MCF 10A (cell line): Measurements from ENCODE around the gene MEGF10. TPM values are rescaled to one million over a fixed set of nuclear protein-coding genes. Genes with fewer than 3 reads are reported as not detected.
"Not testable (repeated sequence)": the region's sequence is repeated elsewhere in the genome, so short reads cannot be mapped to it uniquely, and the experiment has no call there.

ENCODE experiments used
- BruUV-seq: library from RNA; stranded (reverse); fragments of 400-500 nt; replicated peaks from 2 replicates; lab custom pipeline; 2021; lab: Mats Ljungman, UMichigan
- CTCF ChIA-PET: fragments of 300-600 bp; sonication (Branson Sonifier 250); formaldehyde crosslinking; extraction: SDS; loops from one replicate; lab custom pipeline; 2021; ENCODE audit warnings: antibody characterized with exemption, inconsistent platforms; lab: Yijun Ruan, JAX
- POLR2A ChIA-PET: fragments of 300-600, 350-650 bp; sonication (Branson Sonifier 250); formaldehyde crosslinking; extraction: SDS; loops from one replicate; lab custom pipeline; 2020; ENCODE audit warnings: antibody characterized with exemption, inconsistent platforms; lab: Yijun Ruan, JAX
- DNase-seq: peaks from one replicate; pipeline ENCODE4 v3.0.0-alpha.2; 2018; ENCODE audit not compliant: unreplicated experiment
- H3K27ac Mint-ChIP-seq: one replicate; pipeline ENCODE4 v1.8.0; 2022; ENCODE audit warnings: mild to moderate bottlenecking, low read depth, mixed read lengths; ENCODE audit not compliant: unreplicated experiment
- H3K27me3 Mint-ChIP-seq: one replicate; pipeline ENCODE4 v1.8.0; 2022; ENCODE audit warnings: mixed read lengths; ENCODE audit not compliant: insufficient read depth, unreplicated experiment
- H3K36me3 Mint-ChIP-seq: one replicate; pipeline ENCODE4 v1.8.0; 2022; ENCODE audit warnings: mild to moderate bottlenecking, moderate library complexity, mixed read lengths; ENCODE audit not compliant: insufficient read depth, unreplicated experiment
- H3K4me1 Mint-ChIP-seq: one replicate; pipeline ENCODE4 v1.8.0; 2022; ENCODE audit warnings: mixed read lengths; ENCODE audit not compliant: insufficient read depth, unreplicated experiment
- H3K4me3 Mint-ChIP-seq: one replicate; pipeline ENCODE4 v1.8.0; 2022; ENCODE audit warnings: mild to moderate bottlenecking, moderate library complexity, mixed read lengths; ENCODE audit not compliant: unreplicated experiment
- H3K9me3 Mint-ChIP-seq: one replicate; pipeline ENCODE4 v1.8.0; 2022; ENCODE audit warnings: mixed read lengths; ENCODE audit not compliant: unreplicated experiment
- intact Hi-C: fragments of 100-400 bp; cut with micrococcal nuclease; formaldehyde crosslinking; loops from 2 replicates; pipeline ENCODE4 v1.14.1; 2022
- total RNA-seq: library from RNA; stranded (reverse); gene quantifications from 2 replicates; pipeline ENCODE4 v1.2.3, GENCODE V29; 2022
- TF ChIP-seq, protein P1 (sequence below): fragments of 200-600 bp; IDR thresholded peaks from one replicate; pipeline ENCODE4 v1.8.0; 2022; ENCODE audit warnings: antibody characterized with exemption, mild to moderate bottlenecking; ENCODE audit not compliant: unreplicated experiment

MEGF10 gene
- total RNA-seq, 1 experiment from 2014 or later = not detected

DNA sequence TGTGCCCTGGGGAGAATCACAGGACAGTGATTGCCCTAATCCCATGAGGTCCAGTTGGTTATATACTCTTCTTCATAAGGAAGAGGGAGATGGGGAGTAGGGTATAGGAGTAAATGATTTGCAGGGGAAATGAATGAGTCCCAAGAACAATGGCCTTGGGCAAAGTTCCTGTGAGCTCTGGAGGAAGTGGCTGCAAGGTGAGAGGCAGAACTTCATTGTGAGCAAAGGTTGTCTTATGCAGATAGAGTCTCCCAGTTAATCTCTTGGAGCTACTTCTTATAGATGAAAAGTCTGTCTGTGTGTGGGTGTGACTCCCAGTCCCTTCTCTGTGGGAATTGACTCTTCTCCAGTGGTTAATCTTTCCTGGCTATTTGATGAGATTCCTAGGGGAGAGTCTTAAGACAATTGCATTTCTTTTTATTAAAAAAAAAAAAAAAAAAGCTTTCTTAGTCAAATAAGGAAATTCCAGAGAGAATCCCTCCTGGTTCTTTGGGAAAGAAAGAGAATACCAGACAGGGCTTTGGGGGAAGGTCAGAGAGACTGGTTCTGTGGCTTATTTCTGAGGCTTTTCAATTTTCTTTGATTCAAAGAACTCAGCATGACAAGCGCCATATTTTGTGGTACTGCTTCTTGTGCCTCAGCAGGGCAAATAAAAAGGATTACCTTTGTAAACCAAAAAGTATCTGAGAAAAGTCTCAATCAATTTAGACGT, 33.6 kb upstream of the MEGF10 start:
- CTCF ChIA-PET = no interaction called here
- intact Hi-C loops = no loop called here

DNA sequence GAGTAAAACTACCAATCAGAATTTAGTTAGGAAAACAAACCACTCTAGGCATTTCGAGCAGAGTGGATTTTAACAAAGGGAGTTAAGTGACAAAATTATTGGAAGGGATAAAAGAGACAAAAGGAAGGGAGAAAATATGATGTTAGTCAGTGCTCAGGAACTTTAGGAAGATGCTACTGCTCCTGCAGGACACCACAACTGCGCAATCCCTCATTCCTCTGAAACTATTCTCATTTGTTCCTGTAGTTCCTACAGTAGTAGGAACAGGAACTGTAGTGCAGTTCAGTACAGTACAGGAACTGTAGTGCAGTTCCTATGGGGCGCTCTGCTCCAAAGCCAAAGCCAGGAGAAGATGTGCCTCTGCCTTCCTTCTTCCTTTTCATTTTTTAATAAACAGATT, 29.9 kb upstream of the MEGF10 start:
- no peak overlapping the region for H3K4me3 Mint-ChIP-seq
- ChIA-PET CTCF (no interaction called here), POLR2A (no interaction called here)
- H3K4me1 Mint-ChIP-seq = no peaks in the 10 kb centered on the region
- no peaks in the 10 kb centered on the region for H3K27me3 Mint-ChIP-seq
- BruUV-seq = no TSS peak
- no peaks in the 10 kb centered on the region for H3K9me3 Mint-ChIP-seq
- H3K36me3 Mint-ChIP-seq = no peaks in the 10 kb centered on the region
- TF ChIP-seq, protein P1, sequence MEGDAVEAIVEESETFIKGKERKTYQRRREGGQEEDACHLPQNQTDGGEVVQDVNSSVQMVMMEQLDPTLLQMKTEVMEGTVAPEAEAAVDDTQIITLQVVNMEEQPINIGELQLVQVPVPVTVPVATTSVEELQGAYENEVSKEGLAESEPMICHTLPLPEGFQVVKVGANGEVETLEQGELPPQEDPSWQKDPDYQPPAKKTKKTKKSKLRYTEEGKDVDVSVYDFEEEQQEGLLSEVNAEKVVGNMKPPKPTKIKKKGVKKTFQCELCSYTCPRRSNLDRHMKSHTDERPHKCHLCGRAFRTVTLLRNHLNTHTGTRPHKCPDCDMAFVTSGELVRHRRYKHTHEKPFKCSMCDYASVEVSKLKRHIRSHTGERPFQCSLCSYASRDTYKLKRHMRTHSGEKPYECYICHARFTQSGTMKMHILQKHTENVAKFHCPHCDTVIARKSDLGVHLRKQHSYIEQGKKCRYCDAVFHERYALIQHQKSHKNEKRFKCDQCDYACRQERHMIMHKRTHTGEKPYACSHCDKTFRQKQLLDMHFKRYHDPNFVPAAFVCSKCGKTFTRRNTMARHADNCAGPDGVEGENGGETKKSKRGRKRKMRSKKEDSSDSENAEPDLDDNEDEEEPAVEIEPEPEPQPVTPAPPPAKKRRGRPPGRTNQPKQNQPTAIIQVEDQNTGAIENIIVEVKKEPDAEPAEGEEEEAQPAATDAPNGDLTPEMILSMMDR = no peak
- H3K27ac Mint-ChIP-seq = no peak overlapping the region
- intact Hi-C loops = no loop called here
- DNase-seq = no peak

More for the DNA sequence above, 33.6 kb upstream of the MEGF10 start:
- no peaks in the 10 kb centered on the region for H3K27me3 Mint-ChIP-seq
- no peak overlapping the region for H3K4me3 Mint-ChIP-seq
- no peaks in the 10 kb centered on the region for H3K4me1 Mint-ChIP-seq
- POLR2A ChIA-PET = interaction anchor here (0.6 to 1.2 kb wide), 5 partner anchors 12 to 245 kb away, joined by 3 to 4 read pairs (median 3); no protein-coding TSS in a partner anchor
- H3K36me3 Mint-ChIP-seq = no peaks in the 10 kb centered on the region
- no TSS peak for BruUV-seq
- H3K9me3 Mint-ChIP-seq = peaks cover 16% of the 10 kb centered on the region
- DNase-seq = no peak
- H3K27ac Mint-ChIP-seq = no peak overlapping the region
- TF ChIP-seq, protein P1 = no peak

DNA sequence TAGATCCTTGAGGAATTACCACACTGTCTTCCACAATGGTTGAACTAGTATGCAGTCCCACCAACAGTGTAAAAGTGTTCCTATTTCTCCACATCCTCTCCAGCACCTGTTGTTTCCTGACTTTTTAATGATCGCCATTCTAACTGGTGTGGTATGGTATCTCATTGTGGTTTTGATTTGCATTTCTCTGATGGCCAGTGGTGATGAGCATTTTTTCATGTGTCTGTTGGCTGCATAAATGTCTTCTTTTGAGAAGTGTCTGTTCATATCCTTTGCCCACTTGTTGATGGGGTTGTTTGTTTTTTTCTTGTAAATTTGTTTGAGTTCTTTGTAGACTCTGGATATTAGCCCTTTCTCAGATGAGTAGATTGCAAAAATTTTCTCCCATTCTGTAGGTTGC, 25.1 kb upstream of the MEGF10 start:
- H3K36me3 Mint-ChIP-seq, H3K27ac Mint-ChIP-seq, H3K4me3 Mint-ChIP-seq, CTCF ChIA-PET, BruUV-seq, DNase-seq, POLR2A ChIA-PET, H3K27me3 Mint-ChIP-seq, intact Hi-C loops, H3K9me3 Mint-ChIP-seq, H3K4me1 Mint-ChIP-seq: not testable (repeated sequence)

DNA sequence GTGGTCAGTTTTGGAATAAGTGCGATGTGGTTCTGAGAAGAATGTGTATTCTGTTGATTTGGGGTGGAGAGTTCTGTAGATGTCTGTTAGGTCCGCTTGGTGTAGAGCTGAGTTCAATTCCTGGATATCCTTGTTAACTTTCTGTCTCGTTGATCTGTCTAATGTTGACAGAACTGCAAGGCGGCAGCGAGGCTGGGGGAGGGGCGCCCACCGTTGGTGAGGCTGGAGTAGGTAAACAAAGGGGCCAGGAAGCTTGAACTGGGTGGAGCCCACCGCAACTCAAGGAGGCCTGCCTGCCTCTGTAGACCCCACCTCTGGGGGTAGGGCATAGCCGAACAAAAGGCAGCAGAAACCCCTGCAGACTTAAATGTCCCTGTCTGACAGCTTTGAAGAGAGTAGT, 22.3 kb upstream of the MEGF10 start:
- BruUV-seq, H3K9me3 Mint-ChIP-seq, DNase-seq, CTCF ChIA-PET, H3K27me3 Mint-ChIP-seq, H3K4me1 Mint-ChIP-seq, H3K27ac Mint-ChIP-seq, intact Hi-C loops, H3K4me3 Mint-ChIP-seq: not testable (repeated sequence)
- H3K36me3 Mint-ChIP-seq = peaks cover 11% of the 10 kb centered on the region
- POLR2A ChIA-PET = interaction anchor here (0.7 kb wide), 1 partner anchor 39 kb away, joined by 3 read pairs; no protein-coding TSS in a partner anchor

DNA sequence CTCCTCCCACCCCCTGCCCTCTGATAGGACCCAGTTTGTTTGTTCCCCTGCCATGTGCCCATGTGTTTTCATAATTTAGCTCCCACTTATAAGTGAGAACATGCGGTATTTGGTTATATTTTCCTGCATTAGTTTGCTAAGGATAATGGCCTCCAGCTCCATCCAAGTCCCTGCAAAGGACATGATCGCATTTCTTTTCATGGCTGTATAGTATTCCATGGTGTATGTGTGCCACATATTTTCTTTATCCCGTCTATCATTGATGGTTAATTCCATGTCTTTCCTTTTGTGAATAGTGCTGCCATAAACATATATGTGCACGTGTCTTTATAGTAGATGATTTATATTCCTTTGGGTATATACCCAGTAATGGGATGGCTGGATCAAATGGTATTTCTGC, 19.9 kb upstream of the MEGF10 start:
- CTCF ChIA-PET = interaction anchor here (0.9 kb wide), 1 partner anchor 172 kb away, joined by 3 read pairs; no protein-coding TSS in a partner anchor
- H3K4me1 Mint-ChIP-seq, H3K9me3 Mint-ChIP-seq, POLR2A ChIA-PET, H3K27me3 Mint-ChIP-seq, H3K4me3 Mint-ChIP-seq, DNase-seq, H3K27ac Mint-ChIP-seq, BruUV-seq: not testable (repeated sequence)
- intact Hi-C loops = loop anchor here (10.0 kb wide), 1 partner anchor 136 kb away; no protein-coding TSS in a partner anchor
- H3K36me3 Mint-ChIP-seq = peaks cover 11% of the 10 kb centered on the region
